PC-3 (cell line): Measurements from ENCODE around the gene ZFHX3.

Source experiments
- EZH2 ChIP-seq: fragments of 300-600 bp; sonication (generic); IDR thresholded peaks from one replicate; pipeline ENCODE4 v1.6.1; 2017; ENCODE audit warnings: antibody characterized with exemption, mild to moderate bottlenecking, low read length; ENCODE audit not compliant: unreplicated experiment
- EZH2phosphoT487 ChIP-seq: fragments of 300-600 bp; sonication (generic); IDR thresholded peaks from 2 replicates; pipeline ENCODE4 v1.6.1; 2018; ENCODE audit warnings: mild to moderate bottlenecking, antibody characterized with exemption, low read length, borderline replicate concordance
- TF ChIP-seq, protein P1 (sequence below): fragments of 300-600 bp; sonication (generic); conservative IDR thresholded peaks from 2 replicates; pipeline ENCODE4 v1.5.1; 2017; ENCODE audit warnings: antibody characterized with exemption, low read depth, mild to moderate bottlenecking, low read length

DNA sequence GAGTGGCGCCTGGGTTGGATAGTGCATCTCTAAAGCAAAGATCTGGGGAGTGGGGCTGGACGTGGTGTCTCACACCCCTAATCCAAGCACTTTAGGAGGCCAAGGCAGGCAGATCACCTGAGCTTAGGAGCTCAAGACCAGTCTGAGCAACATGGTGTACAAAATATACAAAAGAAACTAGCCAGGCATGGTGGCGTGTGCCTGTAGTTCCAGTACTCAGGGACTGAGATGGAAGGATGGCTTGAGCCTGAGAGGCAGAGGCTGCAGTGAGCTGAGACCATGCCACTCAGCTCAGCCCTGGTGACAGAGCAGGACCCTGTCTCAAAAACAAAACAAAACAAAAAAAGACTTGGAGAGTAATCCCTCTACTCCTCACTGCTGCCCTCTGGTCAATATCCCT, 96.0 kb downstream of the ZFHX3 start:
- TF ChIP-seq, protein P1, sequence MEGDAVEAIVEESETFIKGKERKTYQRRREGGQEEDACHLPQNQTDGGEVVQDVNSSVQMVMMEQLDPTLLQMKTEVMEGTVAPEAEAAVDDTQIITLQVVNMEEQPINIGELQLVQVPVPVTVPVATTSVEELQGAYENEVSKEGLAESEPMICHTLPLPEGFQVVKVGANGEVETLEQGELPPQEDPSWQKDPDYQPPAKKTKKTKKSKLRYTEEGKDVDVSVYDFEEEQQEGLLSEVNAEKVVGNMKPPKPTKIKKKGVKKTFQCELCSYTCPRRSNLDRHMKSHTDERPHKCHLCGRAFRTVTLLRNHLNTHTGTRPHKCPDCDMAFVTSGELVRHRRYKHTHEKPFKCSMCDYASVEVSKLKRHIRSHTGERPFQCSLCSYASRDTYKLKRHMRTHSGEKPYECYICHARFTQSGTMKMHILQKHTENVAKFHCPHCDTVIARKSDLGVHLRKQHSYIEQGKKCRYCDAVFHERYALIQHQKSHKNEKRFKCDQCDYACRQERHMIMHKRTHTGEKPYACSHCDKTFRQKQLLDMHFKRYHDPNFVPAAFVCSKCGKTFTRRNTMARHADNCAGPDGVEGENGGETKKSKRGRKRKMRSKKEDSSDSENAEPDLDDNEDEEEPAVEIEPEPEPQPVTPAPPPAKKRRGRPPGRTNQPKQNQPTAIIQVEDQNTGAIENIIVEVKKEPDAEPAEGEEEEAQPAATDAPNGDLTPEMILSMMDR: no peak
- TF ChIP-seq EZH2 (no peak), EZH2phosphoT487 (no peak)
